ENCODE data around the gene NCR3LG1. TPM values are rescaled to one million over a fixed set of nuclear protein-coding genes. Genes with fewer than 3 reads are reported as not detected.
A peak's percentile ranks its signal among the peaks of the same experiment; 100 is the strongest.

The NCR3LG1 gene
- total and polyA plus RNA-seq, 9 of the 15 experiments (the other 6 are each of a cell fraction or from before 2014, with no cell fraction given), result 4.1 to 39.8 (median 25.1) TPM

GRCh38 chr11:17351510-17352176 is at the start of gene NCR3LG1 (continued):
- 0 out of 2 replicates have a peak, but pooled peaks have one; percentile 69 for TF ChIP-seq RREB1 (CRISPR knock-in tag; IDR thresholded peaks at IDR 0.05)
- no peak for TF ChIP-seq NR4A1 (CRISPR knock-in tag; IDR thresholded peaks at IDR 0.05)
- peak; percentile 32; the same call in 1 of the 2 replicates for TF ChIP-seq NR4A1 (tag; IDR thresholded peaks at IDR 0.05)
- no peak for TF ChIP-seq MECOM (CRISPR knock-in tag; IDR thresholded peaks at IDR 0.05)
- no peak for TF ChIP-seq ZNF184 (CRISPR knock-in tag; IDR thresholded peaks at IDR 0.05)
- TF ChIP-seq SMAD4 (CRISPR knock-in tag; conservative IDR thresholded peaks at IDR 0.05), result peak; percentile 38
- TF ChIP-seq SRSF3 (IDR thresholded peaks at IDR 0.05; ENCODE audit: insufficient read depth, low read length), result 0 out of 2 replicates have a peak, but pooled peaks have one; percentile 38
- TF ChIP-seq KHSRP (IDR thresholded peaks at IDR 0.05), result no peak
- no peak; the same call in 1 of the 2 replicates for TF ChIP-seq ZNF395 (CRISPR knock-in tag; IDR thresholded peaks at IDR 0.05)
- peak; percentile 83 for TF ChIP-seq POLR2G (IDR thresholded peaks at IDR 0.05; ENCODE audit: low read depth, low read length)
- TF ChIP-seq CEBPG (CRISPR knock-in tag; IDR thresholded peaks at IDR 0.05), result peak; percentile 82
- peak; percentile 77 to 90 for TF ChIP-seq CEBPG (tag; conservative IDR thresholded peaks at IDR 0.05 in 1 of 2, IDR thresholded peaks at IDR 0.05 in 1 of 2)
- peak; percentile 80 for TF ChIP-seq VEZF1 (CRISPR knock-in tag; IDR thresholded peaks at IDR 0.05)
- peak; percentile 36; the same call in 1 of the 2 replicates for TF ChIP-seq TFE3 (CRISPR knock-in tag; IDR thresholded peaks at IDR 0.05)
- TF ChIP-seq TEAD1 (CRISPR knock-in tag; IDR thresholded peaks at IDR 0.05), result peak in 1 of 2 experiments; percentile 81; a peak in 1 of 4 replicates

Data from K562 (cell line).